Upper lobe of left lung (tissue), 6 donors: ENCODE data around the gene TMEM106C. TPM values are rescaled to one million over a fixed set of nuclear protein-coding genes. Genes with fewer than 3 reads are reported as not detected.
A peak's percentile ranks its signal among the peaks of the same experiment; 100 is the strongest.

ENCODE experiments used
- ATAC-seq, 2 donors: fragments of 200-7000 bp; cut with Tn5 transposase; one replicate each; pipeline ENCODE4 v1.9.1; 2022; ENCODE audit warnings: mild to moderate bottlenecking in 2 of 2, moderate library complexity in 2 of 2; ENCODE audit not compliant: low FRiP score in 2 of 2
- DNase-seq, 2 donors: peaks; one replicate each; pipeline ENCODE4 v3.0.0-alpha.2; 2019 to 2020
- H3K27ac ChIP-seq, 4 donors: fragments of 200-600 bp; sonication (generic); one replicate each; pipeline ENCODE4 v1.5.1; 2016 to 2019
- H3K27me3 ChIP-seq, 4 donors: fragments of 200-600 bp; sonication (generic); one replicate each; pipeline ENCODE4 v1.5.1; 2017 to 2019
- H3K36me3 ChIP-seq, 4 donors: fragments of 200-600 bp; sonication (generic); one replicate each; pipeline ENCODE4 v1.5.1; 2016 to 2019
- H3K4me1 ChIP-seq, 4 donors: fragments of 200-600 bp; sonication (generic); one replicate each; pipeline ENCODE4 v1.5.1; 2018 to 2019
- H3K4me3 ChIP-seq, 4 donors: fragments of 200-600 bp; sonication (generic); one replicate each; pipeline ENCODE4 v1.5.1; 2017 to 2019; ENCODE audit warnings: mild to moderate bottlenecking in 2 of 4, moderate library complexity in 1 of 4
- H3K9me3 ChIP-seq, 4 donors: fragments of 200-600 bp; sonication (generic); one replicate each; pipeline ENCODE4 v1.5.1; 2018 to 2019
- EP300 ChIP-seq, 4 donors: sonication (generic); formaldehyde crosslinking; IDR thresholded peaks; one replicate each; pipeline ENCODE4 v1.5.1; 2017; ENCODE audit warnings: antibody characterized with exemption in 4 of 4, control low read depth in 2 of 4
- POLR2A ChIP-seq, 4 donors: fragments of 450-650 bp; IDR thresholded peaks; one replicate each; pipeline ENCODE4 v1.5.1; 2016 to 2017; ENCODE audit warnings: antibody characterized with exemption in 4 of 4, mild to moderate bottlenecking in 2 of 4
- POLR2AphosphoS5 ChIP-seq, 2 donors: sonication (generic); formaldehyde crosslinking; IDR thresholded peaks; one replicate each; pipeline ENCODE4 v1.5.1; 2017; ENCODE audit warnings: antibody characterized with exemption in 2 of 2
- WGBS, 2 donors: methylation state at CpG; one replicate each; pipeline ENCODE4 v1.1.5; 2017 to 2018; 5-methylcytosine and 5-hydroxymethylcytosine counted together
- total RNA-seq, 6 donors: library from RNA; depleted of rRNA in 4 of 6; stranded (reverse); fragments of >200 nt in 4 of 6; gene quantifications; one replicate each; pipeline versions ENCODE4 v1.1.0 to v1.2.1, GENCODE V29; 2016 to 2021
- TF ChIP-seq, protein P1 (sequence below), 6 experiments: fragments of 450-650 bp in 4 of 6; fragments of 200-600 bp in 2 of 6; sonication (generic) in 2 of 6; IDR thresholded peaks; one replicate each; pipeline ENCODE4 v1.5.1; 2016 to 2019; ENCODE audit warnings: antibody characterized with exemption in 6 of 6
- donor health status: DM: no; HTN: no; CAD: no; lungs with moderate emphysema.
- donor health status: DM: no; HTN: yes; CAD: no; lungs with severe emphysema.

TMEM106C gene
- total RNA-seq, 6 donors from 2014 or later, result 32.8 to 90.6 (median 38.5) TPM

- Histone ChIP-seq H3K27me3 (no peaks in the 10 kb centered on the region), H3K4me1 (peaks cover 0 to 7% (median 2%) of the 10 kb centered on the region in 4 donors), H3K27ac (no peak overlapping the region), H3K36me3 (no peaks in the 10 kb centered on the region), H3K9me3 (no peaks in the 10 kb centered on the region), H3K4me3 (no peak overlapping the region)
- DNase-seq (peak in 1 of 2 donors; percentile 37), ATAC-seq (no peak)
- TF ChIP-seq, protein P1, sequence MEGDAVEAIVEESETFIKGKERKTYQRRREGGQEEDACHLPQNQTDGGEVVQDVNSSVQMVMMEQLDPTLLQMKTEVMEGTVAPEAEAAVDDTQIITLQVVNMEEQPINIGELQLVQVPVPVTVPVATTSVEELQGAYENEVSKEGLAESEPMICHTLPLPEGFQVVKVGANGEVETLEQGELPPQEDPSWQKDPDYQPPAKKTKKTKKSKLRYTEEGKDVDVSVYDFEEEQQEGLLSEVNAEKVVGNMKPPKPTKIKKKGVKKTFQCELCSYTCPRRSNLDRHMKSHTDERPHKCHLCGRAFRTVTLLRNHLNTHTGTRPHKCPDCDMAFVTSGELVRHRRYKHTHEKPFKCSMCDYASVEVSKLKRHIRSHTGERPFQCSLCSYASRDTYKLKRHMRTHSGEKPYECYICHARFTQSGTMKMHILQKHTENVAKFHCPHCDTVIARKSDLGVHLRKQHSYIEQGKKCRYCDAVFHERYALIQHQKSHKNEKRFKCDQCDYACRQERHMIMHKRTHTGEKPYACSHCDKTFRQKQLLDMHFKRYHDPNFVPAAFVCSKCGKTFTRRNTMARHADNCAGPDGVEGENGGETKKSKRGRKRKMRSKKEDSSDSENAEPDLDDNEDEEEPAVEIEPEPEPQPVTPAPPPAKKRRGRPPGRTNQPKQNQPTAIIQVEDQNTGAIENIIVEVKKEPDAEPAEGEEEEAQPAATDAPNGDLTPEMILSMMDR (IDR thresholded peaks at IDR 0.05), result no peak
- TF ChIP-seq EP300 (IDR thresholded peaks at IDR 0.05) (no peak), POLR2A (IDR thresholded peaks at IDR 0.05) (no peak), POLR2AphosphoS5 (IDR thresholded peaks at IDR 0.05) (no peak)
- WGBS, 2 donors, result 86 to 91% methylated on average over 11 of the region's 11 CpGs
These were observed 19.4 kb downstream of the TMEM106C start for GRCh38 chr12:47982770-47983169.

- no peak overlapping the region for H3K27ac ChIP-seq
- TF ChIP-seq, protein P1 (IDR thresholded peaks at IDR 0.05), result no peak
- TF ChIP-seq POLR2A (IDR thresholded peaks at IDR 0.05), result no peak
- no peak for TF ChIP-seq POLR2AphosphoS5 (IDR thresholded peaks at IDR 0.05)
- no peak for TF ChIP-seq EP300 (IDR thresholded peaks at IDR 0.05)
- peaks cover 0 to 7% (median 2%) of the 10 kb centered on the region in 4 donors for H3K4me1 ChIP-seq
- WGBS, 2 donors, result 60 to 93% methylated on average over 1 to 5 of the region's 5 CpGs
- no peak overlapping the region for H3K4me3 ChIP-seq
- DNase-seq, result peak in 1 of 2 donors; percentile 32
- H3K36me3 ChIP-seq, result no peaks in the 10 kb centered on the region
- H3K9me3 ChIP-seq, result no peaks in the 10 kb centered on the region
- no peak for ATAC-seq
- H3K27me3 ChIP-seq, result no peaks in the 10 kb centered on the region
These were observed 20.2 kb downstream of the TMEM106C start for GRCh38 chr12:47983541-47984115.

DNA sequence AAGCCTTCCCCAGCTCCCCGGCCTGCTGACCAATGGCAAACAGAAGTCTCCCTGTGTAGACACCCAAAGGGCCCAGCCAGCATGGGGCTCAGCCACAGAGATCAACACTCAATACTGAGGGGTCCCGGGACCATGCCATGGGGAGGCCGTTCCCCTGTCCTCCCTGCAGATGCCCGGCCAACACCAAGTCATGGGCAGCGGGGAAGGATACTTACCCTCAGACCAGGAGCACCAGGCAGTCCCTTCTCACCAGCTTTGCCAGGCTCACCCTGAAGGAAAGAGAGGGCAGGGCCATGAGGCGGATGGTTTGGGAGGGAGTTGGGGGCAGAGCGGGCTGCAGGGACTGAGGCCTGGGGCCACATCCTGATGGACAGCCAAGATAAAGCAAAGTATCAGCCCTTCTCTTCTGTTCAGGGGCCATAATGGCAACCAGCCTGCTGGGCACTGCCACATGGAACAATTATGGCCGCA lies 21.0 kb downstream of the TMEM106C start:
- Histone ChIP-seq H3K4me1 (peaks cover 0 to 7% (median 2%) of the 10 kb centered on the region in 4 donors), H3K27me3 (no peaks in the 10 kb centered on the region), H3K4me3 (no peak overlapping the region), H3K27ac (no peak overlapping the region), H3K9me3 (no peaks in the 10 kb centered on the region), H3K36me3 (no peaks in the 10 kb centered on the region)
- no peak for DNase-seq
- ATAC-seq, result no peak
- no peak for TF ChIP-seq EP300 (IDR thresholded peaks at IDR 0.05)
- no peak for TF ChIP-seq POLR2A (IDR thresholded peaks at IDR 0.05)
- TF ChIP-seq, protein P1 (IDR thresholded peaks at IDR 0.05), result no peak
- no peak for TF ChIP-seq POLR2AphosphoS5 (IDR thresholded peaks at IDR 0.05)
- 93 to 95% methylated on average over 8 of the region's 8 CpGs for WGBS, 2 donors

DNA sequence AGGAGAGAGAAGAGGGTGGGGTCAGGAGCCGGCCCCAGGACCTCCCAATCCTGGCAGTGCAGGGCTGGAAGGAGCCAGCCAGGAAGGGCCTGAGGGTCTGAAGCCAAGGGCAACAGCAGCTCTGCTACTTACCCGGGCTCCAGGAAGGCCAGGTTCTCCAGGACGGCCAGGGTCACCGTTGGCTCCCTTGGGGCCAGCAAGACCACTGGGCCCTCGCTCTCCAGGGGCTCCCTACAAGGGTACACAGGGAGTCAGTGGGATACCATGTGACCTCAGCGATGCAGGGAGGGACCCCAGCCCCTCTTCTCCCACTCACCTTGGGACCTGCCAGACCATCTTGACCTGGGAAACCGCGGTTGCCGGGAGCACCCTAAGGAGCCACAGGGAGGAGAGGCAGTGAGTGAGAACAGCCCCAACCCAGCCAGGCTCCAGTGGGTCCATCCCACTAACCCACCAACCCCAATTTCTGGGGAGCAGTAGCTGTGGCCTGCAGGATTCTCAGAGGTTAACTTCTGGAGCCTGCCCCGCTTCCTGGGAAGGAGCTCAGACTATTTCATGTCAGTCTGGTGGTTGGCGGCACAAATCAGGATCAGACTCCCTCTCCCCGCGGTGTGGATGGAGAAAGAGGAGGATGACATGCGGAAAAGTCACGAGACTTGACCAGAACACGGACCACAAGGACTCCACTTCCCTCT lies 22.3 kb downstream of the TMEM106C start:
- H3K4me1 ChIP-seq, result peaks cover 0 to 7% (median 2%) of the 10 kb centered on the region in 4 donors
- DNase-seq (peak in 1 of 2 donors; percentile 66), ATAC-seq (no peak)
- H3K27ac ChIP-seq, result no peak overlapping the region
- 85 to 90% methylated on average over 9 to 13 of the region's 16 CpGs for WGBS, 2 donors
- no peak for TF ChIP-seq EP300 (IDR thresholded peaks at IDR 0.05)
- no peak for TF ChIP-seq POLR2AphosphoS5 (IDR thresholded peaks at IDR 0.05)
- TF ChIP-seq POLR2A (IDR thresholded peaks at IDR 0.05), result no peak
- TF ChIP-seq, protein P1 (IDR thresholded peaks at IDR 0.05), result no peak
- no peak overlapping the region for H3K4me3 ChIP-seq
- H3K36me3 ChIP-seq, result no peaks in the 10 kb centered on the region
- H3K27me3 ChIP-seq, result no peaks in the 10 kb centered on the region
- no peaks in the 10 kb centered on the region for H3K9me3 ChIP-seq
